GM19468 (cell line): Measurements from ENCODE around the gene RALY.

Experiments
- ATAC-seq: cut with Tn5 transposase; IDR thresholded peaks from one replicate; pipeline ENCODE4 v1.9.1; 2021; ENCODE audit warnings: mild to moderate bottlenecking, moderate library complexity, moderate number of reproducible peaks; ENCODE audit not compliant: unreplicated experiment; ENCODE audit errors: extremely low read depth

Gene RALY

GRCh38 chr20:34045930-34046725 lies 52.4 kb downstream of the RALY start:
- no peak for ATAC-seq

- ATAC-seq, result no peak
These were observed 53.4 kb downstream of the RALY start for GRCh38 chr20:34047010-34047687.

- no peak for ATAC-seq
These were observed 54.2 kb downstream of the RALY start for GRCh38 chr20:34047917-34048316.

GRCh38 chr20:34049389-34049788 lies 55.7 kb downstream of the RALY start:
- no peak for ATAC-seq

- no peak for ATAC-seq
These were observed 56.4 kb downstream of the RALY start for GRCh38 chr20:34049897-34050695.

- ATAC-seq, result no peak
These were observed 58.7 kb downstream of the RALY start for GRCh38 chr20:34052414-34052813.

- ATAC-seq, result no peak
These were observed 61.6 kb downstream of the RALY start for GRCh38 chr20:34055290-34055689.

GRCh38 chr20:34058831-34059230 lies 65.1 kb downstream of the RALY start:
- no peak for ATAC-seq

- no peak for ATAC-seq
These were observed 67.3 kb downstream of the RALY start for GRCh38 chr20:34060970-34061369.

- no peak for ATAC-seq
These were observed 68.0 kb downstream of the RALY start for GRCh38 chr20:34061695-34062094.

GRCh38 chr20:34062570-34063482 lies 69.1 kb downstream of the RALY start:
- ATAC-seq, result no peak

GRCh38 chr20:34064286-34064685 lies 70.6 kb downstream of the RALY start:
- no peak for ATAC-seq

GRCh38 chr20:34065260-34065659 lies 71.5 kb downstream of the RALY start:
- ATAC-seq, result no peak

GRCh38 chr20:34066476-34067090 lies 72.9 kb downstream of the RALY start:
- no peak for ATAC-seq

GRCh38 chr20:34068001-34068400 lies 74.3 kb downstream of the RALY start:
- ATAC-seq, result no peak

GRCh38 chr20:34069341-34070078 lies 75.8 kb downstream of the RALY start:
- ATAC-seq, result peak; percentile 49

GRCh38 chr20:34070079-34070439 lies 76.3 kb downstream of the RALY start:
- ATAC-seq, result no peak

GRCh38 chr20:34070859-34071258 lies 77.1 kb downstream of the RALY start:
- no peak for ATAC-seq

- no peak for ATAC-seq
These were observed 78.4 kb downstream of the RALY start for GRCh38 chr20:34072076-34072475.
